GM15510 (cell line): ENCODE measurements around the gene CLPSL2.

Source experiments
- POLR2A ChIP-seq: IDR thresholded peaks from 3 replicates; pipeline ENCODE4 v1.6.1; 2011; ENCODE audit warnings: borderline replicate concordance; ENCODE audit not compliant: insufficient read length; ENCODE audit errors: extremely low read depth

CLPSL2 gene

DNA sequence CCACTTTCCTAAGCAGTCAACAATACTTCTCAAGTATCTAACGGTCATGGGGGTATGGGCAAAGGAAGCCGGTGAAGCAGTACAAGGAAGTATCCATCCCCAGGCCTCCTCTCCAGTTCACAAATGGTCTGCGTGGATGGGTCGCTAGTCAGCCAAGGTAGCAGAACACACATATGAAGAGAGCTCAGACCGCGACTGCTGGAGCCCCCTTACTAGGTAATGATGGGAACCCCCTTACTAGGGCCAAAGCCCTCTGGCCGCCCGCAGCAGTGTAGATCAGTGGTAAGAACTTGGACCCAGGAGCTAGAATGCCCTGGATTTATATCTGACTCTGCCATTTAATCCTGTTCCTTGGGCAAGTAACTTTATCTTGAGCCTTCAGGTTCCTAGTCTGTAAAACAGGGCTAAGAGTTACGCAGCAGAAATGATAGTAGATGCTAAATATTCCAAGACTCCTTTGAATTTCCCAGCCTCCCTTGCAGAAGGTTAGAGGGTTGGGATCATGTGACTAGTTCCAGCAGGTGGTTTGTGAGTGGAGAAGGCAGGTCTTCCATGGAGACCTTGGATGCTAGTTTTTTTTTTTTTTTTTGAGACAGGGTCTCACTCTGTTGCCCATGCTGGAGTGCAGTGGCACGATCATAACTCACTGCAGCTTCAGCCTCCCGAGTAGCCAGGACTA is 2.1 kb upstream of the CLPSL2 start:
- no peak for TF ChIP-seq POLR2A

DNA sequence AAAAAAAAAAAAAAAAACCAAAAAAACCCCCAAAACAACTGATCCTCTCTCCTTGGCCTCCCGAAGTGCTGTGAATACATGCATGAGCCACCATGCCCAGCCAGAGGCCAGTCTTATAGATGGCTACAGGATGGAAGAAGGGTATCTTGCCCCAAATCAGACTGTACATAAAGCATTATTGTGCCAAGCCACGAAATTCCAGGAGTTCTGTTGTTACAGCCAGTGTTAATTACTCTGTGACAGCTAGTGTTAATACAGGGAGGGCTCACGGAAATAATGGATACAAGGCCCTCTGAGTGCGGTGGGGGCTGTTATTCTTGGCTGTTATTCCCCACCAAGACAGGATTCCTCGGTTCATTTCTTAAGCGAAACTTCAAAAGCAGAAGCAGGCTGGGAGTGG is 1.4 kb upstream of the CLPSL2 start:
- TF ChIP-seq POLR2A, result no peak

DNA sequence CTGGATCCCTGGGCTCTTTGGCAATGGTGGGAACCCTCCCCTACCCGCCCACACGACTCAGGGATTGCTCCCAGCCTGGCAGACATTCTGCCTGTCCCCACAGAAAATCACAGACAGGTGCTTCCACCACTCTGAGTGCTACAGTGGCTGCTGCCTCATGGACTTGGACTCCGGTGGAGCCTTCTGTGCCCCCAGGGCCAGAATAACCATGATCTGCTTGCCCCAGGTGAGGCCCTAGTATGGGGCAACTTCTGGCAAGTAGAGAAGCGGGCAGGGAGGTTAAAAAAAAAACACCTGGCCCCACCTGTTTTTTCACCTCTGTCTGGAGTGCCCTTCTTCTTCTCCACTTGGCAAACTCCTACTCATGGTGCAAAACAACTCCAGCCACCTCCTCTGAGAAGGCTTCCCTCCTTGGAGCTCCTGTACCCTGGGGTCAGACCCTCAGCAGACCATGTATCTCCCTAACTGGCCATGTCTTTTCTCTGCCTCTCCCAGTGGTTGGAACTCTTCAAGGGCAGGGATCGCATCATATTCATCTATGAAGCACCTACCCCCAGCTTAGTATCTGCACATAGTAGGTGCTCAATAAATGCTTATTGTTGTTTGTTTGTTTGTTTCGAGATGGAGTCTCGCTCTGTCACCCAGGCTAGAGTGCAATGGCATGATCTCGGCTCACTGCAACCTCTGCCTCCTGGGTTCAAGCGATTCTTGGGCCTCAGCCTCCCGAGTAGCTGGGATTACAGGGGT is 1.1 kb downstream of the CLPSL2 start:
- TF ChIP-seq POLR2A, result no peak

DNA sequence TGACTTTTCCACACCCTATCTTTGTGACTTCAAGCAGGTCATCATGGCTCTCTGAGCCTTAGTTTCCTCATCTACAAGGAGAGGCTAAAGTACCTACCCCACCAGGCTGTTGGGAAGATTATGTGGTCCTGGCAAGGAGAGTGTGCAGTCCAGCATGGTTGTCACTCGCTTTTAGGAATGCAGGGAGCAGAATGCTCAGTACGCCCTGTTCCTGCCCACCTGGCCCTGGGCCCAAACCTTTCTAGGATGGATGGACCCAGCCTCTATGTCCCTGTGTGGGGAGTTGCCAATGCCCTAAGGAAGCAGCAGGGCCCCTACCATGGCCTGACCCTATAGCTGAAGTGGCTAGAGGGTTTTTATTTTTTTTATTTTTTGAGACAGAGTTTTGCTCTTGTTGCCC is 2.0 kb downstream of the CLPSL2 start:
- no peak for TF ChIP-seq POLR2A

DNA sequence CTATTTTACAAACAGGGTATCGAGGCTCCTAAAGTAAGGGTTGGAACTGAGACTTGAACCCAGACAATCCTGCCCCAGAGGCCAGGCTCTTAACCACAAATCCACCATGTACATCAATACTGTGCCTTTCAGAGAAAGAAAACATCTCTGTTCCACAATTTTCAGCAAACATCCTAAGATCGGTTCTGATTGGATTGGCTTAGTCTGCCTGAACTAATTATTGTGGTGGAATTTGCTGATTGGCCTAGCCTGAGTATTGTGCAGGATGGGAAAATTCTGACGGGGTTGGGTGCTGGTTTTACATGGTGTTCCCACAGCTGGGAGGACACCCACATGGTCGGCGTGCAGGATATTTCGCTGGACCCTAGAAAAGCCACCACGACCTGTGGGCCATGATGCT is 4.3 kb downstream of the CLPSL2 start, which contains the start of gene CLPSL1:
CLPSL1 (plus strand) TSS at position 301 of the 400 bp plus-strand sequence; CDS start at position 393, 92 bp downstream.
- no peak for TF ChIP-seq POLR2A

DNA sequence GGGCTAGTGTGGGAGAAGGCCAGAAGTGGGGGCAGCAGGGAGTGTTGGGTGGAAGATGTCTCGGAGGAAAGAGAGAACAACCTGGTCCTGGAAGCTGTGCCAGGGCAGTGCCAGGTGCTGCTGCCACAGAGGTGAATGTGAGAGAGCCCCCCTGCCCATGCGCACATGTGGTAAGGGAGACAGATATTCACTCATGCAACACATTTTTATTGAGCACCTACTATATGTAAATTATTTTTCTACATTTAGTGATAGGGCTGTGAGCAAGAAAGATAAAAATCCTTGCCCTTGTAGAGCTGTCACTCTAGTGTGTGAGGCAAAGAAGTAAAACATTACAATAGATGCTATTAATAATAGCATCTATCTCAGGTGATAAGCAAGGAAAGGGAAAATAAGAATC is 4.9 kb downstream of the CLPSL2 start:
- TF ChIP-seq POLR2A, result no peak

DNA sequence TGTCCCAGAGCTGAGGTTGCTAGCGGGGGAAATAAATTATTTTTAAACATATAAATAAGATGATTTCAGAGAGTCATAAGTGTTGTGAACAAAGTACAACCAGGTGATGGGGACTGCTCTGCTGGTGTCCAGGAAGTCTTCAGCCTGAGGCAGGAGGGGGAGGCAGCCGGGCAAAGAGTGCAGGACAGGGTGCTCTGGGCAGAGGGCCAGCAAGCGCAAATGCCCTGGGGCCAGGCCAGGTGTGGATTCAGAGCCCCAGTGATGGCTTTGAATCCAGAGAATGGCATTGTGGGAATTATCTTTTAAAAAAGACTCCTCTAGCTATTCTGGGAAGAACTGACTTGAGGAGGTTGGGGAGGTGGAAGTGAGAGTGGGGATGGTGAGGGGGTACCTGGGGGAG is 6.0 kb downstream of the CLPSL2 start:
- TF ChIP-seq POLR2A, result no peak

DNA sequence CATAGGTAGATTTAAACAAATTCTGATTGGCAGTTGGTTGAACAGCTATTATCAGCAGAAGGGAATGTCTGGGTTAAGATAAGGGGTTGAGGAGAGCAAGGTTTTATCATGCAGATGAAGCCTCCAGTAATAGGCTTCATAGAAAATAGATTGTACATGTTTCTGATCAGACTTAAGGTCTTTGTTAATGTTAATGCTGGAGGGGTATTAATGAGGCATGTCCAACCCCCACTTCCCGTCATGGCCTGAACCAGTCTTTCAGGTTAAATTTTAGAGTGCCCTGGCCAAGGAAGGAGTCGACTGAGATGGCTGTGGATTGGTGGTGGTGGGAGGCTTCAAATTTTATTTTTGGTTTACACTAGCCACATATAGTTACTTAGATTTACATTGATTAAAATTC is 7.8 kb downstream of the CLPSL2 start:
- TF ChIP-seq POLR2A, result no peak

DNA sequence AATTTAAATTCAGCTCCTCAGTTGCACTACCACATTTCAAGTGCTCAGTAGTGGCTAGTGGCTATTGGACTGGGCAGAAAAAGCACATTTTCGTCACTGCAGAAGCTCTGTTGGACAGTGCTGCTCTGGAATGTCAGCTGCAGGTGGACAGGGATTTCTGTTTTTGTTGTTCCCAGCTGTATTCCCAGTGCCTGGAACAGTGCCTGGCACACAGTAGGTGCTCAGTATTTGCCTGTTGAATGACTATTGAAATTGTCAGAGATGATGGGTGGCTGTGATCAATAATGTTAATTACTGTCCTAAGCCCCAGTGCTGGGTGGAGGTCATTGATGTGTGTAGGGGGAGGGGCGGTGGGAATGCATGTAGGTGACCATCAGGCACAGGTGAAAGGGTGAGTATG is 9.9 kb downstream of the CLPSL2 start:
- no peak for TF ChIP-seq POLR2A

DNA sequence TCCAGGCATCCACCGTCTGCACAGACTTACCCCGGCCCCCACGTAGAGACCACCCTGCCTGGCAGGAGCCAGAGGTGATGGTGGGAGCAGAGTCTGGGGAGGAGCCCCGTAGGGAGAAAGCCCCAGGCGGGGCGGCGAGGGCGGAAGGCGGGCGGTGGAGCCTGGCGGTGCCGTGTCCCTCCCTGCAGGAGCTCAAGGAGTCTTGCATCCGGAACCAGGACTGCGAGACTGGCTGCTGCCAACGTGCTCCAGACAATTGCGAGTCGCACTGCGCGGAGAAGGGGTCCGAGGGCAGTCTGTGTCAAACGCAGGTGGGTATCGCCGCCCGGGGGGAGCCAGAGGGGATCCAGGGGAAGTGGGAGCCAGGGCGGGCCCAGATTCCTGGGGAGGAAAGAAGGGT is 10.4 kb downstream of the CLPSL2 start:
- TF ChIP-seq POLR2A, result no peak

DNA sequence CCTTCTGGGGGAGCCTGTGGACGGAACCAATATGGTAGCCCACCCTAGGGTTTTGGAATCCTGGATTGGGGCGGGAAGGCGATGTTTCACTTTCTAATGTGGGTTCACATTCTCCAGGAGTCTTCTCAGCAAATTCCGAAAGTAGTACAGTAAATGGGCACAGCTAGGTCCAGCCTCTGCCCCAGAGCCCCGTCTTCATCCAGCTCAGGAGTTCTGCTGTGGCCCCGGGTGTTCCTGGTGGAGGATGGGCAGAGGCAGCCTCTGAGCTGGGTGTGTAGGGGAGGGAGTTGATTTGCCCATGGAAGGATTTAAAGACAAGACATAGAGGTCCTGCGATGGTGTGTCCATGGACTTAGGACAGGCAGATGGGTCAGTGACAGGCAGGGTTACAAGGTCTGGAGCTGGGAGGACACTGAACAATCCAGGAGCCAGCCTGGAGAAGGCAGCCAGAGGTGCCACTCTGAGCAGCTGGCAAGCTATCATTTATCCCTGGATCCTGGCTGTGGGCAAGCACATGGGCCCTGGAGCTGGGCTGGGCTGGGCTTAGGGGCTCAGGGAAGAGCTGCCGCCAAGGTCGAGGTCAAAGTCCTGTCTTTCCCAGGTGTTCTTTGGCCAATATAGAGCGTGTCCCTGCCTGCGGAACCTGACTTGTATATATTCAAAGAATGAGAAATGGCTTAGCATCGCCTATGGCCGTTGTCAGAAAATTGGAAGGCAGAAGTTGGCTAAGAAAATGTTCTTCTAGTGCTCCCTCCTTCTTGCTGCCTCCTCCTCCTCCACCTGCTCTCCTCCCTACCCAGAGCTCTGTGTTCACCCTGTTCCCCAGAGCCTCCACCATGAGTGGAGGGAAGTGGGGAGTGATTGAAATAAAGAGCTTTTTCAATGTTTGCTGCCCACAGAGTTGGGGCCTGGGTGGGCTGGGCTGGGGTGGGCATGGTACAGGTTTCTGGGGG is 11.1 kb downstream of the CLPSL2 start:
- TF ChIP-seq POLR2A, result no peak

DNA sequence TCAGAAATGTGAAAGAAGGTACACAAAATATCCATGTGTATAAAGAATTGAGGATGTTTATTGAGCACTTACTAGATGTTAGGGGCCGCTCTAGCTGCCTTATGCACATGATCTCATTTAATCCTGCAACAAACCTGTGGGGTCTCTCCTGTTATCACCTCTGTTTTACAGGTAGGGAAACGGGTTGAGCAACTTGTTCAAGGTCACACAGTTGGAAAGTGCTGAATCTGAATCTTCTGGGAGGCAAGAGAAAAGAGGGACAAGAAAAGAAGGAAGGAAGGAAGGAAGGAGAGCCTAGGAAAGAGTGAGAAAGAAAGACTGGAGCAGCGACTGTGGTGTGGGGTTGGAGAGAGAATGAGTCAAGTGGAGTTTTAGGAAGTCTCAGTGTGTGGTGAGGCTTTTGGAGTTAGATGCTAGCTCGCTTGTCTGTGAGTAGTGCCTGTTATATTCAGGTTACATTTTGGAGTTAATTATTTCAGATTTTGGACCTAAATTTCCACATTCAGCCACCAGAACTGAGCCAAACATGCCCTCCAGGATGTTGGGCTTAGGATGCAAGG is 12.1 kb downstream of the CLPSL2 start:
- no peak for TF ChIP-seq POLR2A

DNA sequence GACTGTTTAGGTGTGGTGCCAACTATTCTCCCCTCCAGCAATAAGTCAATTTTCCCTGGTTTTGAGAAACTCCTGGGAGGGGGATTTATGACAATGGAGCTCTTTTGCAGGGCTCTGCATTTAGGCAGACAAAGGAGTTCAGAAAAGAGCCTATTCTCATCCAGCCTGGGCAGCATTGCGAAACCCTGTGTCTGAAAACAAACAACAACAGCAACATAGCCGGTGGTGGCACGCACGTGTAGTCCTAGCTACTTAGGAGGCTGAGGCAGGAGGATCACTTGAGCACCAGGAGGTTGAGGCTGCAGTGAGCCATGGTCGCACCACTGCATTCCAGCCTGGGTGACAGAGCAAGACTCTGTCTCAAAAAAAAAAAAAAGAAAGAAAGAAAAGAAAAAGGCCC is 14.3 kb downstream of the CLPSL2 start:
- TF ChIP-seq POLR2A, result no peak

DNA sequence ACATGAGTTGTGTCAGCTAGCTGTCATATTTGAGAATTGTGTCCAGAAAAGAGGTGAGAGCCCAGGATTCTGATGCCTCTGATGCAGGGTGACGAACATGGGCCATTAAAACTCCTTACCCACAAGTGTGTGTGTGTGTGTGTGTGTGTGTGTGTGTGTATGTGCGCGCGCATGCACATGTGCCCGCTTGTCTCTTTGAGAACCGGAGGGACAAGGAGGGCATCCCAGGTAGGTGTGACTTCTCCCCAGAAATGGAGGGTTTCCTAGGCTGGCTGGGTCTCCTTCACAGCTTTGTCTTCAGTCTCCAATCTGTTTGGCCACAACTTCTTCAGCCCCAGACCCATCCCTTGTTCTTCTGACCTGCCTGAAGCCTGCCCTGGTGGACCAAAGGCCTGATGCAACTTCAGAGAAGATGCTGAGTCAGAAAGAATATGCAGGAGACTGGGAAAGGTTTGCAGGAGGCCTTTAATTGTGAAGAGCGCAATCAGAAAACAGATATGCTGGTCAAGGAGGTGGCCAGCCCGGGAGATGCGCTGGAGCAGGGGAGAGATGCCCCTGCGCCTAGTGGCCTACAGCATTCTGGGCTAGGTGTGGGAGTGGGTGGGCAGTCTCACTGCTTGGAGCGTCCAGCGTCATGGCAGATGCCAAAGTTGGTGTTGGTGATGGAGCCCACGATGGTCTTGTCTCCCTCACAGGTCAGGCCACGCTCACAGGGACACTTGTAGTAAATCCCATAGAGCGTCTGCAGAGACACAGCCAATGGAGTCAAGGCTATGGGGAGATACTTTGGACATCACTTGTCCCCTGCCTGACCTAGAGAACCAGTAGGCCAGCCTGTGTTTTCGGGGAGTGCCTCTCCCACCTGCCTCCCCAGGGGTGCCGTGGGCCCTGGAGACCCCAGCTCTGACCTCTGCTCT is 18.4 kb downstream of the CLPSL2 start:
- TF ChIP-seq POLR2A, result no peak

DNA sequence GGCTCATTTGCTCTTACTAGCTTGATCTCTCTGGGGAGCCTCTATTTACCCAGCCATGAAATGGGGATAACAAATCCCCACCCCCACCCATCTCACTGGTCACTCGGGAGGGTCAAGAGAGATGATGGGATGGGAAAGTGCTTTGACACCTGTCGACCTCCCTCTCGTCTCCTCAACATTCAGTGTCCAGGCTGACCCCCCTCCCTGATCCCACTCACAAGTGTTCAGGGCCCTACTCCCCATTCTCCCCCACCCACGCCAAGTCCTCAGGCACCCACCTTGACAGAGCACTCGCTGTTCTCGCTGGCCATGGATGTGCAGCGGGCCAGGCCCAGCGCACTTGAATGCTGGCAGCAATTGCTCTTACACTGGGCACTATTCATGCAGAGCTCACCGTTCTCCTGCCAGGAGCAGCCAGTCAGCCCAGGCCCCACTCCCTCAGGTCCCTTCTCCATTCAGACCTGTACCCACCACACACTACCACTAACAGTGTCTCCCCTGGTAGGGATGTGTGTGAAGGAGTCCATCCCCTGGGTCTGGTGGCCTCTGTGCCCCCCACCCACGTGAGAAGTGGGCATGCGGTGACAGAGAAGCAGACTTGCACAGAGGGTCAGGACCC is 19.2 kb downstream of the CLPSL2 start:
- TF ChIP-seq POLR2A, result no peak
